HG03460 (cell line): ENCODE results near the gene AP3S1.

ENCODE experiments used
- ATAC-seq: cut with Tn5 transposase; IDR thresholded peaks from one replicate; pipeline ENCODE4 v1.9.1; 2021; ENCODE audit not compliant: unreplicated experiment

AP3S1 gene

GRCh38 chr5:115936031-115936430 lies 94.3 kb downstream of the AP3S1 start:
- no peak for ATAC-seq

GRCh38 chr5:115939059-115939458 lies 97.3 kb downstream of the AP3S1 start:
- ATAC-seq = no peak

- ATAC-seq = no peak
Measured at GRCh38 chr5:115940080-115940810, 98.5 kb downstream of the AP3S1 start.

- no peak for ATAC-seq
Measured at GRCh38 chr5:115941051-115941675, 99.4 kb downstream of the AP3S1 start.

- ATAC-seq = no peak
Measured at GRCh38 chr5:115944501-115944900, 102.8 kb downstream of the AP3S1 start.

- ATAC-seq = no peak
Measured at GRCh38 chr5:115946655-115947054, 104.9 kb downstream of the AP3S1 start.

GRCh38 chr5:115947260-115947659 lies 105.5 kb downstream of the AP3S1 start:
- no peak for ATAC-seq

- no peak for ATAC-seq
Measured at GRCh38 chr5:115948091-115948534, 106.4 kb downstream of the AP3S1 start.

GRCh38 chr5:115949096-115949495 lies 107.4 kb downstream of the AP3S1 start:
- ATAC-seq = no peak

- ATAC-seq = no peak
Measured at GRCh38 chr5:115952588-115952987, 110.9 kb downstream of the AP3S1 start.

GRCh38 chr5:115954144-115954543 lies 112.4 kb downstream of the AP3S1 start:
- ATAC-seq = no peak

GRCh38 chr5:115956957-115957356 lies 115.2 kb downstream of the AP3S1 start:
- no peak for ATAC-seq

GRCh38 chr5:115961381-115962238 lies 119.9 kb downstream of the AP3S1 start:
- no peak for ATAC-seq

- no peak for ATAC-seq
Measured at GRCh38 chr5:115962239-115962564, 120.5 kb downstream of the AP3S1 start, which contains the start of gene LVRN. Gene LVRN, plus strand, starts transcription at chr5:115962475. Its CDS starts 143 bp downstream, at chr5:115962618.

- no peak for ATAC-seq
Measured at GRCh38 chr5:115962565-115963402, 121.0 kb downstream of the AP3S1 start.

GRCh38 chr5:115963566-115963965 lies 121.8 kb downstream of the AP3S1 start:
- no peak for ATAC-seq
